Measurements from ENCODE around the gene MFSD6.
"Not testable (repeated sequence)": the region's sequence is repeated elsewhere in the genome, so short reads cannot be mapped to it uniquely, and the experiment has no call there.

MFSD6 gene

DNA sequence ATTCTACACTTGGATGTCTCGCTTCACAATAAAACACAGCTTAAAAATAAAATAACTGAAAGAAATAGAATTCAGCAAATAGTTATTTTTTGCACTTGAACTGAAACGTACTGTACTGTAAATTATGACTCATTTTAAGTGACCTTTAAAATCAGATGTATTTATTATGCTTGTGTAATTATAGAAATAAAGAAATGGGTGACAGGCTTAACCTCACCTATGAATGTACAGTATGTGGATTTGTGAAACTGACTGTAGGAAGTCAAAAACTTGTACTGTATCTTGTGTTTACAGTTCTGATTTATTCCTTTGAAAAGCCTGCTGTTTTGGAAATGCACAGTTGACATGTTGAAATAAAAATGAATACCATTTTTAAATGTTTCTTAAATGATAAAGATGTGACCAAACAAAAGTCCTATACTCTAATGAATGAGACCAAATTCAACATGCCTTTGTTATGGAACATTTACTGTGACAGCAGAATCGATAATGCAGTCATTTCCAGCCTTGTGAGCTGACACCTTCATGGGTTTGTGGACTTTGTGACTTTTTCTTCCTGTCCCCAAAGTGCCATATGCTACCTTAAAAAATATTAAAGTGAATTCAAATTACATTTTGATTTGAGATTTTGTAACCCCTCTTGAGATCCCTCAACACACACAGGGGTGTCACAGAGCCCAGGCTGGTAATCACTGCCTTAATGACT is 93.7 kb downstream of the MFSD6 start:
- DNase-seq (ENCODE audit: low spot score) = no peak

DNA sequence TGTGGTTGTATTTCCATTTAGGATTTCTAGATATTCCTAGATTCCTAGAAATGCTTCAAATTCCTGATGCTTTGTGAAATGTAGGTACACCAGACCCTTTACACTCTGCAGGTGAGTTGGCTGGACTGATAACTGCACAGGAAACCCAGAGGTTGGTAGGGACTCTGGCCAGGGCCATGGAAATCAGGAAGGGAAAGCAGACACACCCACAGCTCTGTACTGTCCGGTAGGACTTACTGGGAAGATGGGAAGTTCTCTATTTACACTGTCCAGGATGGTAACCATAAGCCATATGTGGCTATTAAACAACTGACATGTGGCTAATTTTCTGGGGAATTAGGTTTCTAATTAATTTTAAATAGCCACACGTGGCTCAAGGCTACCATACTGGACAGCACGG is 94.9 kb downstream of the MFSD6 start:
- no peak for DNase-seq (ENCODE audit: low spot score)

DNA sequence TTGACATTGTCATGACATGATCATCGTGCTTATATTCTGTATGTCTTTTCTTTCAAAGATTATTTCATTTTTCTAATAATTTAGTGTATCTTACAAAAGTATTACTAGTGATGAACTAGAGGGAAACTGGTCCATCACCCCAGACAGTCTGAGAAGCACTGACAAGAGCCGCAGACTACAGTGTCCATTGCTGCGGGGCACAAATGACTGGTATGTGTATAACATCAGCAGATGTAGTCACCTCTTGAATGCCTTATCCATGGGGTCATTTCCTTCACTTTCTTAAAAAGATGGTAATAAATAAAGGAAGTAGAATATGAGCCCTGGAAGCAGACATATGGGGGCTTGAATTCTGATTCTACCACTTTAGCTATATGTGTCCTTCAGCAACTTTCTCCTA is 96.8 kb downstream of the MFSD6 start:
- DNase-seq (ENCODE audit: low spot score) = no peak

DNA sequence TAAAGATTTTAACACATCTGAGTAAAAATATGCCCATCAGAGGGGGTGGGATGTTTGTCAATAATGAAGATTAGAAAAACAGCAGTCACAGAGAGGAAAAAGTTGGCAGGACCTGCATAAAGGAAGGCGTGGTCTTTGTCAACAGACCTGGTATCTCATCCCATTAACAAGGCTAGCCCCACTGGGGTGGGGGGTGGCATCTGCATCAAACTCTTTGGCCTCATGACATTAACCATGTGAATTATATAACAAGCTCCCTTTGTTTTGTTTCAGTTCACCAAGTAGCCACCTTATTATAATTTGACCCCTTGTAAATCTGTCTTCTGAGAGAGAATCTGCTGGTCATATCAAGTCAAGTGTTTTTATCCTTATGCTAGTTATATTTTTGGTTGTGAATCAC is 97.5 kb downstream of the MFSD6 start:
- no peak for DNase-seq (ENCODE audit: low spot score)

DNA sequence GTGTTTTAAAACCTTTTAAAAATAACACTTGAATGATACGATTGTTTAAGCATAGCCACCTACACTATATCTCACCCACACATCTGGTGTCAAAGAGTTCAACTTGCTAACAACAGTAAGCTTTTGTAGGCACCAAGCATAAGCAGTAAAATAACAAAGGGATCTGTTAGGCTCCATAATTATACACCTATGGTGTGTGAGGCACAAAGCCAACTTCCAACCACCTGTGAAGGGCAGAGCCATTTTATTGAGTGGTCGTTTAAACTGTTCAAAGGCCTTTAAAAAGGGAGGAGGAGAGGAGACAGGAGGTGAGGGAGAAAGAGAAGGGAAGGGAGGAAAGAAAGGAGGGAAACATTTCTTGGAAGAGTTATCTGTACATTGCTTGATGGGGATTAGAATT is 98.5 kb downstream of the MFSD6 start:
- DNase-seq (ENCODE audit: low spot score) = no peak

DNA sequence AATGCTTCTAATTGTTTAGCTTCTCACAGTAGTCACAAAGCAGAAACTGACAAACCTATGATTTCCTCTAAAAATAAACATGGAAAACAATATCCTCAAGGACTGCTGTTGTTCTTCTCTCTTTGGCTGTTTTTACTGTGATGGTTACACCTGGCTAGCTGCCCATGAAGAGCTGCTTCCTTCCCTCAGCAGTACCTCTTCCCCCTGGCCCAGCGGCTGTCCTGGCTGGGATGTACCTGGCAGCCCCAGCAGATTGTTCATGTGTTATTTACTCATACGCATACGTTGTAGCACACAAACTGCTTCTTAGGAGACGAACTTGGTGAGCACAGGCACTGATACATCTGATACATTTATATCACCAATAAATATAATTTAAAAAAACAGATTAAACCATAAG is 99.0 kb downstream of the MFSD6 start:
- no peak for DNase-seq (ENCODE audit: low spot score)

DNA sequence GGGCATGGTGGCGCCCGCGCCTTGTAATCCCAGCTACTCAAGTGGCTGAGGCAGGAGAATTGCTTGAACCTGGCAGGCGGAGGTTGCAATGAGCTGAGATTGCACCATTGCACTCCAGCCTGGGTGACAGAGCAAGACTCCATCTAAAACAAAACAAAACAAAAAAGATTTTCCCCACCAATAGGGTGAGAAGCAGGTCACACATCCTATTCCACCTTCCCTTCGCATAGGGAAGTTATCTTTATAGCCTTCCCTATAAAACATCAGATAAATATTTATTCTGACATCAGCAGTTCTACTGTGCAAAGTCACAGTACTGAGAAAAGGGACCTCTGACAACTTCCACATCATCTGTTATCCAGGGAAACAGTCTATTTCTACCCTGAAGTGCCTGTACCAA is 101.7 kb downstream of the MFSD6 start:
- DNase-seq (ENCODE audit: low spot score) = not testable (repeated sequence)

DNA sequence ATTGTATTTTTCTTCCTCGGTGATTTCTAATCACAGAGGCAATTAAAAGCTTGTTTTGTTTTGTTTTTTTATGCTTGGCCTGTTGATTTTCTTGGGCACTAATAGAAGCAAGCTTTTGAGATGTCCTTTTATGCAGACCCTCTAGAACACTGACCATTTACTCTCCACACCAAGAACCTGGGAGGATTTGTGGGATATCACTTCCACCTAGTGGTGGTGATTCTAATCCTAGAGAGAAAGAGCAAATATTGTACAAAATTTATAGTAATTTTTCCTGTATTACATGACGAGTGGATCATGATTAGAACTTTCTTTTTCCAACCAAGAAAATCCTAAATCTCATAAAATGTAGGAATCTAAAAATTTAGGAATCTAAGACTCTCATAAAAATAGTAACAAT is 102.9 kb downstream of the MFSD6 start:
- DNase-seq (ENCODE audit: low spot score) = peak; percentile 38

DNA sequence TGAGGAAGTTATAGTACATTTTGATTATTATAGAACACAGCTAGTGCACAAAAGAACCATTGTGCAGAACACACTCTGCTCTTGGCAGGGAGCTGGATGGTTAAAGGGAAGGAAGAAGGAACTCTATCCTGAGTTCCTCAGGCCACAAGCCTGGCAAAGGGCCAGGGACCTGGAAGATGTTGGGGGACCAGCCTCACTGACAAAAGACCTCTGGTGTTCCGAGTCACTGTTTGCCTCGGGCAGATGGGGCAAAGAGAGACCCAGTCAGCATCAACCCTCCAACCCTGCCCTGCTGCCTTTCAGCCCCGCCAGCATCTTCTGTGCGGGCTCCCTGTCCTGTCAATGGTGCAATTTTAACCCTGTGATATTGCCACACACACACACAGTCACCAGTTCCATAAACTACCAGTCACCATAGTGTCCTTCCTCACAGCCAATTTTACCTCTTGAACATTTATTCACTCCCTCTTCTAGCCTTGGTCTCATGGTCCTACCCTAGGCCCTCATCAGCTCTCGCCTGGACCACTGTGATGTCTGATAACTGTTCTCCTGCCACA is 104.5 kb downstream of the MFSD6 start:
- no peak for DNase-seq (ENCODE audit: low spot score)

DNA sequence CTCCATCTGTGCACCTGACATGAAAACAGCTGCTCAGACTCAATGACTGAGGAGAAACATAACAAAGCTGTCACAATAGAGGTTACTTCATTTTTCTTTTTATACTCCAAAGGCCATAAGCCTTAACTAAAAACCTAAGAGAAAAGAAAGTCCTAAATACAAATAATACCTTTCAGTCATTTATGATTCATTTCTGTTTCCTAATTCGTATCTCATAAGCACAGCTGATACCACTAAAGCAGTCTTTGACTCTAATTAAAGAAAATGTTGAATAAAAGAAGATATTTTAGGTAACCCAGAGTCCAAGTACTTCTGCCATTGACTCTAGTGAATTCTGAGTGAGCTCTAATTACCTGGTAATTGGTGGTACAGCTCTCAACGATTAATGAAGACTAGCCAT is 105.7 kb downstream of the MFSD6 start:
- no peak for DNase-seq (ENCODE audit: low spot score)

DNA sequence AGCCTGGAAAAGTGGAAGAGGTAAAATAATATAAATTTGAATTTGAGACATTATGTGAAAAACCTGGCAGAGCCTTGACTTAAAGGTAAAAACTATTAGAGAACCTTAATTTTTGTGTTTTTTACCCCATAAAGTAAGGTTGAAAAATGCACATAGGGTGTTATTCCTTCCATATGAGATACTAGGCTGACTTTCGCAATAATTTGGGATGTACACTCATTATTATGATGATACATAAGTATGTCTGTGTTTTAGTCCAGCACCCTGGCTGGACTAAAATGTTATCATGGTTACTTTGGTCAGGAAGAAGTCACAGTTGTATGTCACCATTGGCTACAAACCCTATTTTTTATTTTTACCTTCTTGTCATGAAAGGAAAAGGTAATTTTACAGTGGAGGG is 106.5 kb downstream of the MFSD6 start:
- no peak for DNase-seq (ENCODE audit: low spot score)

DNA sequence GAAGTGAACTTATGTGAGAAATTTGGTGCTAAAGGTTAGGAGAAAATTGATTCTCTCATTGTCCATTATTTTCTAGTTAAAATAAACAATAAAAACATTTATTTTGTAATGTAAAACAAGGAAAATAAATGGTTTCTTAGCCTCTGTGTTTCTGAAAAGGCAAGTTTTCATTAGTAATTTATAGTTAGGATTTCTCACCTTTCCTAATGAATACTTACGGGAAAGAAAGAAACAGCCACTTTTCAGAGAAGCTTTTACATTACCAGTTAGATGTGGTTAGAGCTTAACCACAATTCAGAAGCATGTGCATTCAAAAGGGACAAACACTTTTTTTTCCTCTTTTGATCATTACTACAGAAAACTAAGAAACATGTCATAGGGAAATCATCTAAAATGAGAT is 107.5 kb downstream of the MFSD6 start:
- no peak for DNase-seq (ENCODE audit: low spot score)

DNA sequence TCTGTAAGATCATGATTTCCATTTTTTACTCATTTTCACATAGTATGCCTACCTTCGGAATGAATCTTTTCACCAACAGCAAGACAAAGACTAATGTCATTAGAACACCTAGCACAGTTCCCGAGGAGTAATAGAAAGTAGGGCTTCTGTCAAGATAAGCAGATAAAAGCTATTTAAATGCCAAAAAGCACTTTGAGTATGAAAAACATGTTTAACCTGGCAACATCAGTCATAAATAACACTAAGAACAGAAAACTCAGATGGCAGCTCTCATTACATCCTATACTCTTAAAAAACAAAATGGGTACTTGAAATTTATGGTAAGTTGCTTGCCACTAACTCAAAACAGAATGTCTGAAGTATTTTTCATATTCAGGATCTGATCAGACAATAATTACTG is 109.3 kb downstream of the MFSD6 start:
- no peak for DNase-seq (ENCODE audit: low spot score)

DNA sequence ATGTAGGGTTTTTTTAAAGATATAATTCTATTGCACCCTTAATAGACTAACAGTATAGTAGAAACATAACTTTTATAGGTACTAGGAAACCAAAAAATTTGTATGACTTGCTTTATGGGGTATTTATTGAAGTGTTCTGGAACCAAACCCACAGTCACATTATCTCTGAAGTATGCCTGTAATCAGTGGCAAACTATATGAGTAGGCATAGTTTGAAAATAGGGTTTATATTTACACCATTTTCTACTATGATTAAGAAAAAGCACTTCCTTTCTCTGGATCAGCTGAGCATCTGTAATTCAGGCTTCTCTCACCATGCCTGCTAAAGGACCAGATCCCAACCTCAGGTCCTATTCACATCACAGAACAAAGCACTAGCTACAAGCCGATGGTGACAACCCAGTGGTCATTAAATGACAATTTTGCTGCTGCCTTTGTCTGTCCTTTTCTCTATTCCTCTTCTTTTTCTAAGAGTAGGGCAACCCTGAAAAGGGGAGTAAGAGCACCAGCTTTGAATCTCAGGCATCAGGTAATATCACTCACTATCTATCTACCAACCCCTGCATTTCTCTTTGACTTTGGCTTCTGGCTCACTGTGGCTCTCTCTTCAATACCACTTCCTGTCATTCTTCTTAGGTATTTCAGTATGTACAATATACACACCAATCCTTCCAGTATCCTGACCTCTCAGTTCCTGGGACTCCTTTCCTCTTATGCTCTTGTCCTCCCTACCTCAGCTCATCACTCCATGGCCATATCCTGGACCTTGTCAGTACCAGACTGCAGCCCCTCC is 112.0 kb downstream of the MFSD6 start:
- no peak for DNase-seq (ENCODE audit: low spot score)

DNA sequence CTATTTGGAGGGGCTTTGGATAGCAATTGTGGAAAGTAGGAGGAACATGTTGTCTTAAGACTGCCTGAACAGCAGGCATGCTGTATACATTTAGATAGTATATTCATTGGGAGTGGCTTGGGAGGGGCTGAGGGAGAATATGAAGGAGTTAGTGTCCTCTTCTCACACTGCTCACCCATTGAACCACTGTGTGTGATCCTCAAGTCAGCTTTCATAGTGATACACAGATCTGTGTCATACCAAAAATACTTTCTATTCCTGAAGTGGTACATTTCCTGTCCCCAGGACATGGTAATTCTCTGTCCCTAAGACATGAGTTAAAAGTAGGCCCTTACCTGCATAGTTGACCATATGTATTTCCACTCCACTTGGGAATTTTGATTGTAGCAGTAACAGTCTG is 116.8 kb downstream of the MFSD6 start:
- no peak for DNase-seq (ENCODE audit: low spot score)

DNA sequence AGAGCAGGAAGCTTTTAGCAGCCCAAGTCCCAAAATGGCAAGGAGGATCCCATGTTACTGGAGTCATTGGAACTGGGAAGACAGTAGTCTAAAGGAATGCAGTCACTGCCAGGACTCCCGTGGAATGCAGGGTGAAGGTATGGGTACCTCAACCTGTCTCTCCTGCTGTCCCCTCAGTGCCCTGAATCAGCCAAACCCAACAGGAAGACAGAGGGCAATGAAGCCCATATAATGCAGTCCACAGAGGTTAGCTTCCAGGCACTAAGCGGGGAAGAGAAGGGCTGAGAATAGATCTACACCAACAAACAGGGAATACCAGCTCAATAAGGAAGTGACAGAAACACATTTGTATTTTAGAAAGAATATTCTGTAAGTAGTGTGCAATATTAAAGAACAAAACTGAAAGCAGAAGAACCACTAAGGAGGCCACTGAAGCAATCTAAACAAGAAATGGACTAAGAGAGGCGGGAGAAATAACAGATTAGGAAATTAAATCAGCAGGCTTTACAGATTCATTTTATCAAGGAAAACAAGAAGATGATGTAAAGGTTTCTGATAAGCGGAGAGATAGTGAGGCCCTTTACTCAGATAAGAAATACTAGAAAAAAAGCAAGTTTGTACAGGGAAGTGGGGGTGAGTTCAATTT is 118.1 kb downstream of the MFSD6 start:
- no peak for DNase-seq (ENCODE audit: low spot score)

DNA sequence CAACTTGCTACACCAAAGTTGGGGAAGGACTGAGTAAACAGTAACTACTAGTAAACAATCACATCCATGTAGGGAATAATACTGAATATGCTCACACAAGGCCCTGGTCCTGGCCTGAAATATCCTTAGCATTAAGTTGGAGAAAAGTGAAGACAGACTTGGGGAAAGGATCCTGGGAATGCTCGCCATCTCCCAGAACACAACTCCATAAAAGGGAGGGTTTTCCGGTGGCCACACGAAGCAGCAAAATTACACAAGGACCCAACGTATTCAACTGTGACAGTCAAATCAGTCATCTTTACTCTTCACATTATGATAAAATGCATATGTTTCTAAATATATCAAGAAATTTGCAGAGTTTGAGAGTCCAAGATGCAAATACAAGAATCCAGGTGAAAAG is 119.1 kb downstream of the MFSD6 start:
- no peak for DNase-seq (ENCODE audit: low spot score)

DNA sequence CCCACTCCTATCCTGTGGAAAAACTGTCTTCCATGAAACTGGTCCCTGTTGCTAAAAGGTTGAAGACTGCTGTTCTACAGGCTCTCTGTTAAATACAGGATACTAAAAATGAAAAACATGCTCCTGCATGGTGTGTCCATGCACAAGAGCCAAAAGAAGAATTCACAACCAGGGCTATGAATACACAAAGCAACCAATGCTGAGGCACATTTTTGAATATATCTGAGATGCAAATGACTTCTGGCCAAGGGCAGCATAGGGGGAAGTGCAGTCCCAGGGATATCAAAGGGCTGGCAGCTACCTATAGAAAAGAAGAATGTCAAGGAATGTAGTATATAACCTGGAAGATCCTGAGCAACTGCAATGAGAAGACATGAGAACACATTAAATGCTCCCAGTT is 119.8 kb downstream of the MFSD6 start:
- DNase-seq (ENCODE audit: low spot score) = no peak

DNA sequence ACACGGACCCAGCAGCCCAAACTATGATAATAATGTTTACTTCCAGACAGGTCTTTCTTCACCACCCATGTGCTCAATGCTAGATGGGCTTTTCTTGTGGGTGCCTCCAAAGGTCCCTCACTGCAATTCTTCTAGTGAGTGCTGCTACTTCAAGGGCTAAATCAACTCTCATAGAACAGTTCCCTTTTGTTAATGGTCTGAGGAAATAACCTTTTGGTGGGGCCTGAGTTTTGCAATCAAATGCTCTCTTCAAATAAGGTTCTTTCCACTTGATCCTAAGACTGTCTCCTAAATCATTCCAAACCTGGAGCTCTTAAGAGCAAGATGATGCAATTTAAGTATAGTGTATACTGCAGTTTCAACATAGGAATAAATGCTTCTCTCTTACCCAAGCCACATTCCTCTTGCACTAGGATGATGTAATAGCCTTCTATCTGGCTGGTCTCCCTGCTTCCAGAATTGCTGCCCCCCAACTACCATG is 120.4 kb downstream of the MFSD6 start:
- DNase-seq (ENCODE audit: low spot score) = no peak

DNA sequence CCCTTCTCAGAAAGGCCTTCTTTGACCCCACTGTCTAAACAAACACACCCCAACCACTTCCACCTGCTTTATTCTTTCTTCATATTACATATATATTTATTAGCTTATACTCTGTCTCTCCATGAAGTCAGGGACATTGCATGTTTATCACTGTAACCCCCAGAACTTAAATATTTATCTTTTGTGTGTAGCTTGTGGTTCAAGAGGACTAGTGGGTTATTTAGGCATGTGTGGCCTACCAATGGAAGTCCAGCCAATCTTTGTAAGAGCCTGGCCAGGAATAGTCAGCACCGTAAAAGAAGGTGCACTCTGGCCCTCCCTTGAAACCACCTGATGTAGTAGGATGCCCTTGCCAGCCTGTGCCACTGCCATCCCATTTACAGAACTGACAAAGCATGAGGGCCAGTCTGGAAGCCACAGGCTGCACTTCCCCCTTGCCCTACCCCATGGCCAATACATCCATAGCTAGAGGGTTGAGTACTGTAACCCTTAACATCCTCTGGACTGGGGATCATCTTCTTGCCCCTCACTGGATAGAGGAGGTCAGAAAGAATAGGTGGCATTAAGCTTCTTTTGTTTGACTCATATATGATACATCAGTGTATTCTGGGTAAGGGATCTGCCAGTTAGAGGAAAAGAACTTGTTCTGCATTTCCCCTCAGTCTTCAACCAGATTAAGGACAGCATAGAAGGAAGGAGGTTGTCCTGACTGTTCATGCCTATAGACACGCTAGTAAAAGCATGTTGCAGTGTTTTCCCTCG is 121.5 kb downstream of the MFSD6 start:
- DNase-seq (ENCODE audit: low spot score) = no peak

DNA sequence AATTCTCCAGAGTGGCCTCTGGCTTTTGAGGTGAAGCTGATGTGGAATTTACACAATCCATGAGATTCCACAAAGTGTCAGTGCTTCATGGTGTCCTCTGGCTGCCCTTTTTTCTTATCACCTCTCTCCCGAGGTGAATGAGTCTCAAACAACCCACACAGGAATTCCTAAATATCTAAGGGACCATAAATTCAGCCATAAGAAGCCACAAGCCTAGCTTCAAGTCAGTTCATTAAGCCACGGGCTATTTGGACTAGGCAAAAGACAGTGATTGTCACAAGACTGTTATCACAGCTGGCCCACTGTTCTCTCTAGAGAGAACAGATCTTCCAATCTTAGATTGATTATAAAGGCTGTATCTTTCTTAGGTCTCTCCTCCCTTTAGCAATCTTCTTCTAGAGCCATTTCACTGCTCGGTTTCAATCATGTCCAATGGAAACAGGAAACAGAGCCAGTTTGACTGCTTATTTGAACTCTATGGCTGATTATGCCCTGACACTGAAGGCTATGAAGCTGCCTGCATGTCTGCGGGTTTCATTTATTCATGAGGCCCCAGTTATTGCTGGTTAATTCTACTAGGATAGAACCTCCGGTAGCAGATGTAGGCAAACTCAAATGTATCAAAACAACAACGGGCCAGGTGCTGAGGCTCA is 122.2 kb downstream of the MFSD6 start:
- DNase-seq (ENCODE audit: low spot score) = no peak

DNA sequence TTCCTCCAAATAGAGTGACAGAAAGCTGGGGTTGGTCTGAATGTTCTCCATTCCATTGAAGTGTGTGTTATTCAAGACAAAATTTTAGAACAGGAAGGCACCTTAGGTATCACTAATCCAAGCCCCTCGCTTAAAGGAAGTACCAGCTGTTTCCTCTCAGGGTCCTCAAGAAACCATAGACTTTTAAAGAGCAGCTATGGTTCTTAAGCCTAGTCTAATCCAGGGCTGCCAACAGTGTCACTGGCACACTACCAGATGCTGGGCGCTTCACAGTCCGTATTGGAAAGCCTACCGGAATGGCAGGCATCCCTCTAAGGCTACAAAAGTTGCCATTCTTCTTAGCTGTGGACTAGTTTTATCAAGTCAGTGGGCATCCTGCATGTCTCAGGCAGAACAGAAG is 124.4 kb downstream of the MFSD6 start:
- no peak for DNase-seq (ENCODE audit: low spot score)

Measured in AG08396 (cell line).